D721Med (cell line): ENCODE measurements around the gene FAAP20.

Source experiments
- DNase-seq: peaks from one replicate; pipeline ENCODE4 v3.0.0; 2011; ENCODE audit warnings: low spot score; ENCODE audit not compliant: insufficient read length
- FAIRE-seq: peaks from 2 replicates; lab custom pipeline; 2011; peaks lifted over from hg19 to GRCh38; lab: Jason Lieb, UNC
- CTCF ChIP-seq: IDR thresholded peaks from 2 replicates; pipeline ENCODE4 v1.5.1; 2012; ENCODE audit warnings: mild to moderate bottlenecking, control low read depth; ENCODE audit not compliant: insufficient read depth; ENCODE audit errors: missing control alignments

Gene FAAP20

GRCh38 chr1:2198571-2198970 lies 4.0 kb upstream of the FAAP20 start:
- FAIRE-seq (no peak), DNase-seq (no peak)

GRCh38 chr1:2197707-2198165 lies 3.2 kb upstream of the FAAP20 start:
- FAIRE-seq, result no peak

More at GRCh38 chr1:2198571-2198970, 4.0 kb upstream of the FAAP20 start:
- TF ChIP-seq CTCF, result no peak

GRCh38 chr1:2196901-2197638 lies 2.5 kb upstream of the FAAP20 start:
- no peak for TF ChIP-seq CTCF
- DNase-seq (no peak), FAIRE-seq (no peak)

More at GRCh38 chr1:2197707-2198165, 3.2 kb upstream of the FAAP20 start:
- no peak for TF ChIP-seq CTCF
- no peak for DNase-seq

- FAIRE-seq (no peak), DNase-seq (no peak)
- TF ChIP-seq CTCF, result no peak
Measured at GRCh38 chr1:2195785-2196184, 1.2 kb upstream of the FAAP20 start.

GRCh38 chr1:2194898-2195673 lies 514 bp upstream of the FAAP20 start:
- TF ChIP-seq CTCF, result peak; percentile 68
- peak; percentile 69 for DNase-seq
- no peak for FAIRE-seq

- DNase-seq (no peak), FAIRE-seq (no peak)
- no peak for TF ChIP-seq CTCF
Measured at GRCh38 chr1:2193514-2194281, 874 bp downstream of the FAAP20 start.
